OCI-LY1 (cell line): ENCODE measurements around the gene CENPX.

Experiments used
- H2AFZ ChIP-seq: fragments of 200-600 bp; sonication (generic), shearing (Covaris generic); 2 replicates; pipeline ENCODE4 v1.6.0; 2014; ENCODE audit warnings: antibody characterized with exemption, mild to moderate bottlenecking, low read length
- H3F3A ChIP-seq: fragments of 200-600 bp; sonication (generic), shearing (Covaris generic); 2 replicates; pipeline ENCODE4 v1.6.0; 2014; ENCODE audit warnings: mild to moderate bottlenecking, antibody characterized with exemption, low read length, moderate library complexity; ENCODE audit not compliant: insufficient read depth
- H3K27ac ChIP-seq: fragments of 200-600 bp; sonication (generic); 2 replicates; pipeline ENCODE4 v1.5.1; 2014; ENCODE audit warnings: low read length, mixed run types, mild to moderate bottlenecking, low read depth; ENCODE audit not compliant: poor library complexity, severe bottlenecking
- H3K27me3 ChIP-seq: fragments of 200-600 bp; sonication (generic); 2 replicates; pipeline ENCODE4 v1.6.0; 2014; ENCODE audit warnings: antibody characterized with exemption, mild to moderate bottlenecking, low read length, moderate library complexity; ENCODE audit not compliant: insufficient read depth
- H3K36me3 ChIP-seq: fragments of 200-600 bp; sonication (generic); 2 replicates; pipeline ENCODE4 v1.6.1; 2014; ENCODE audit warnings: mild to moderate bottlenecking, antibody characterized with exemption, low read length, moderate library complexity, mixed read lengths; ENCODE audit not compliant: insufficient read depth
- H3K4me1 ChIP-seq: fragments of 200-600 bp; sonication (generic); 2 replicates; pipeline ENCODE4 v1.5.1; 2014; ENCODE audit warnings: mild to moderate bottlenecking, low read length, moderate library complexity; ENCODE audit not compliant: insufficient read depth, severe bottlenecking
- H3K4me2 ChIP-seq: fragments of 200-600 bp; sonication (generic), shearing (Covaris generic); 2 replicates; pipeline ENCODE4 v1.6.1; 2014; ENCODE audit warnings: low read length
- H3K4me3 ChIP-seq: fragments of 200-600 bp; sonication (generic); 2 replicates; pipeline ENCODE4 v1.5.1; 2014; ENCODE audit warnings: low read length, low read depth, mild to moderate bottlenecking, mixed read lengths; ENCODE audit not compliant: poor library complexity, severe bottlenecking
- H3K79me2 ChIP-seq: fragments of 200-600 bp; shearing (Covaris generic); 2 replicates; pipeline ENCODE4 v1.6.1; 2016; ENCODE audit warnings: mixed run types, low read length, mixed read lengths; ENCODE audit not compliant: insufficient read depth
- H3K9ac ChIP-seq: fragments of 200-600 bp; sonication (generic), shearing (Covaris generic); 2 replicates; pipeline ENCODE4 v1.6.1; 2014; ENCODE audit warnings: mild to moderate bottlenecking, low read length, mixed read lengths
- H3K9me2 ChIP-seq: fragments of 200-600 bp; sonication (generic), shearing (Covaris generic); 2 replicates; pipeline ENCODE4 v1.6.1; 2014; ENCODE audit warnings: low read depth, mild to moderate bottlenecking, low read length, mixed read lengths
- H3K9me3 ChIP-seq: fragments of 200-600 bp; shearing (Covaris generic); 2 replicates; pipeline ENCODE4 v1.6.1; 2014; ENCODE audit warnings: low read length, mixed read lengths
- H4K20me1 ChIP-seq: fragments of 200-600 bp; sonication (generic), shearing (Covaris generic); 2 replicates; pipeline ENCODE4 v1.6.0; 2016; ENCODE audit warnings: mild to moderate bottlenecking, low read length; ENCODE audit not compliant: insufficient read depth
- EZH2 ChIP-seq: fragments of 200-600 bp; sonication (generic), shearing (Covaris generic); IDR thresholded peaks from 2 replicates; pipeline ENCODE4 v1.8.0; 2017; ENCODE audit warnings: borderline replicate concordance, mixed run types, mild to moderate bottlenecking, antibody characterized with exemption, low read length, moderate library complexity, mixed read lengths
- TF ChIP-seq, protein P1 (sequence below): fragments of 200-600 bp; sonication (generic), shearing (Covaris generic); IDR thresholded peaks from 2 replicates; pipeline ENCODE4 v1.5.1; 2017; ENCODE audit warnings: mild to moderate bottlenecking, antibody characterized with exemption, low read length, moderate library complexity, mixed read lengths

CENPX gene

DNA sequence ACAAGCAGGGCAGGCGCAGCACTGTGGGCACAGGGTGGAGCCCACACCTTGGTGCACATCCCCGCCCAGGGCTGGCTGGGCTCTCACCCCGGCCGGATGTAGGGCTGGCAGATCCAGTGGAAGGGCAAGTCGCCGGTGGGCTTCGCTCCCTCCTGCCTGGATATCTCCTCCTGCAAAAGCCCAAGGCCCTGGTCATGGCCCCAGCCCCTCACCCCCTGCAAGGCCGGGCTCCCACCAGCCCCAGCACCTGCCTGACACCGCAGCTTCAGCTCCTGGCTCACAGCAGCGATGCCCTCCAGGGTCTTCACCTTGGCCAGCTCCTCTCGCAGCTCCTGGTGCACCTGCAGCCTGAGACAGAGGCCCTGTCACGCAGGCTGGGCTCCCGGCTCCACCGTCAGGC is 37.9 kb upstream of the CENPX start:
- Histone ChIP-seq H3K9me2 (no peaks in the 10 kb centered on the region), H3K79me2 (no peaks in the 10 kb centered on the region), H2AFZ (no peak overlapping the region), H3K4me2 (no peak overlapping the region), H3K9ac (no peak overlapping the region), H3K27me3 (no peaks in the 10 kb centered on the region), H4K20me1 (no peaks in the 10 kb centered on the region), H3F3A (no peaks in the 10 kb centered on the region), H3K36me3 (peaks cover 83% of the 10 kb centered on the region), H3K4me3 (no peak overlapping the region), H3K9me3 (no peaks in the 10 kb centered on the region), H3K4me1 (peaks cover 17% of the 10 kb centered on the region), H3K27ac (no peak overlapping the region)
- TF ChIP-seq EZH2, result no peak
- TF ChIP-seq, protein P1, sequence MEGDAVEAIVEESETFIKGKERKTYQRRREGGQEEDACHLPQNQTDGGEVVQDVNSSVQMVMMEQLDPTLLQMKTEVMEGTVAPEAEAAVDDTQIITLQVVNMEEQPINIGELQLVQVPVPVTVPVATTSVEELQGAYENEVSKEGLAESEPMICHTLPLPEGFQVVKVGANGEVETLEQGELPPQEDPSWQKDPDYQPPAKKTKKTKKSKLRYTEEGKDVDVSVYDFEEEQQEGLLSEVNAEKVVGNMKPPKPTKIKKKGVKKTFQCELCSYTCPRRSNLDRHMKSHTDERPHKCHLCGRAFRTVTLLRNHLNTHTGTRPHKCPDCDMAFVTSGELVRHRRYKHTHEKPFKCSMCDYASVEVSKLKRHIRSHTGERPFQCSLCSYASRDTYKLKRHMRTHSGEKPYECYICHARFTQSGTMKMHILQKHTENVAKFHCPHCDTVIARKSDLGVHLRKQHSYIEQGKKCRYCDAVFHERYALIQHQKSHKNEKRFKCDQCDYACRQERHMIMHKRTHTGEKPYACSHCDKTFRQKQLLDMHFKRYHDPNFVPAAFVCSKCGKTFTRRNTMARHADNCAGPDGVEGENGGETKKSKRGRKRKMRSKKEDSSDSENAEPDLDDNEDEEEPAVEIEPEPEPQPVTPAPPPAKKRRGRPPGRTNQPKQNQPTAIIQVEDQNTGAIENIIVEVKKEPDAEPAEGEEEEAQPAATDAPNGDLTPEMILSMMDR, result no peak

DNA sequence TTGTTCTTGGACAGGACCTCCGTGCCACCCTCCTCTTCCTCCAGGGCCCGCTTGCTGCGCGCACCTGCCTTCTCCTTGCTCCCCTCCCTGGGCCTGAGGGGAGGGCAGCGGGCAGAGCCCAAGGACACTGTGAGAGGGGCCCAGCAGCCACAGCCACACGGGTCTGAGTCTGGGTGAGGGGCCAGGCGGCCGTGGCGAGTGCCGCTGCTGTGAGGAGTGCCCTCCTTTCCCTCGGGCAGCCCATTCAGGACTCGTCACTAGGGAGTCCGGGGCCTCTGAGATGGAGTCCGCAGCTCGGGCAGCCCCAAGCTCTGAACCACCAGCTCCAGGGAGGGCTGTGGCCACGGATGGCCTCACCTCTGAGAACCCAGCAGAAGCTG is 37.3 kb upstream of the CENPX start:
- Histone ChIP-seq H3K9me3 (no peaks in the 10 kb centered on the region), H3K9ac (no peak overlapping the region), H3K36me3 (peaks cover 89% of the 10 kb centered on the region), H3K4me3 (no peak overlapping the region), H3F3A (no peaks in the 10 kb centered on the region), H2AFZ (no peak overlapping the region), H3K9me2 (no peaks in the 10 kb centered on the region), H3K79me2 (no peaks in the 10 kb centered on the region), H3K27ac (no peak overlapping the region), H3K4me2 (no peak overlapping the region), H4K20me1 (no peaks in the 10 kb centered on the region), H3K4me1 (peaks cover 17% of the 10 kb centered on the region), H3K27me3 (no peaks in the 10 kb centered on the region)
- no peak for TF ChIP-seq EZH2
- TF ChIP-seq, protein P1, result no peak

DNA sequence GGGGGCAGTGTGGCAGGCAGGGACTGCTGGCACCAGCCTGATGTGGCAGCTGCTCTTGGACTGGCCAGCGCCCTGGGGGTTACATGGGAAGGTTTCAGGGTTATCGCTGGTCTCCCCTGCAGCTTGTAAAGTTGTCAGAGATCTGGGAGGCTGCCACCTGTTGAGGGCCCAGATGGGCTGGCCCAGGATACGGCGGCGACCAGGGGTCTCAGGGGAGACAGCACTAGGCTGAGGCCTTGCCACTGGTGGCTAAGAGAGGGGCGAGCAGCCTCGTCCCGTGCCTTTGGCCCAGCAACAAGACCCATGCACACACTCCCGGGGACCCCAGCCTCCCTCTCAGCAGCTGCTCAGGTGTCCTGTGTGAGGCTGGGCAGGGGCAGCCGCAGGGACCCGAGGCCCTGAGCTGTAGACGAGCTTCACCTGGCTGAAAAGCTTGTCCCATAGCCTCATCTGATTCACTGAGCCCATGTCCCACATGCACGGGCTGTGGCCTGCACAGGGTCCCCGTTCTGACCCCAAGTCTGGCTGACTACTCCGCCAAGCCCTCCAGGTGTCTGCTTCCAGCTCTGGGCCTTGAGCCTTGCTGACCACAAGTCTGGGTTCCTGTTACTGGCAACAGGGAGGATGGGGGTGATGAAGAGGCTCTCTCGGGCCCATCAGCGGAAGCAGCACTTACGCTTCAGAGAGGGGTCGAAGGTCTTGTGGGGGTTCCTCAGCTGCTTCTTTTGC is 36.8 kb upstream of the CENPX start:
- Histone ChIP-seq H3K9me2 (no peaks in the 10 kb centered on the region), H3K27me3 (no peaks in the 10 kb centered on the region), H3K9me3 (no peaks in the 10 kb centered on the region), H3K36me3 (peaks cover 95% of the 10 kb centered on the region), H3K9ac (no peak overlapping the region), H2AFZ (no peak overlapping the region), H4K20me1 (no peaks in the 10 kb centered on the region), H3K79me2 (no peaks in the 10 kb centered on the region), H3K4me1 (peaks cover 11% of the 10 kb centered on the region), H3K27ac (no peak overlapping the region), H3K4me3 (no peak overlapping the region), H3K4me2 (no peak overlapping the region), H3F3A (no peaks in the 10 kb centered on the region)
- no peak for TF ChIP-seq EZH2
- TF ChIP-seq, protein P1, result no peak
